Midbrain (tissue), 1 donor: ENCODE measurements around the gene AFAP1L2.

Source experiments
- DNase-seq: peaks from one replicate; lab custom pipeline; 2025; lab: John Stamatoyannopoulos, UW

Gene AFAP1L2

GRCh38 chr10:114412907-114413797, 8.8 kb upstream of the AFAP1L2 start:
- DNase-seq: no peak

- no peak for DNase-seq
Measured at GRCh38 chr10:114408968-114409444, 4.7 kb upstream of the AFAP1L2 start.

- DNase-seq: no peak
Measured at GRCh38 chr10:114408112-114408967, 4.0 kb upstream of the AFAP1L2 start.

- no peak for DNase-seq
Measured at GRCh38 chr10:114406455-114406854, 2.2 kb upstream of the AFAP1L2 start.

GRCh38 chr10:114405011-114405350, 679 bp upstream of the AFAP1L2 start:
- no peak for DNase-seq

GRCh38 chr10:114403541-114404161, 651 bp downstream of the AFAP1L2 start:
- no peak for DNase-seq

GRCh38 chr10:114402871-114403540, 1.3 kb downstream of the AFAP1L2 start:
- DNase-seq: no peak

GRCh38 chr10:114402233-114402632, 2.1 kb downstream of the AFAP1L2 start:
- no peak for DNase-seq

GRCh38 chr10:114401195-114401791, 3.0 kb downstream of the AFAP1L2 start:
- peak; percentile 14 for DNase-seq

GRCh38 chr10:114400091-114400490, 4.2 kb downstream of the AFAP1L2 start:
- DNase-seq: no peak

- DNase-seq: no peak
Measured at GRCh38 chr10:114399576-114399975, 4.7 kb downstream of the AFAP1L2 start.

GRCh38 chr10:114398587-114399331, 5.5 kb downstream of the AFAP1L2 start:
- no peak for DNase-seq

- no peak for DNase-seq
Measured at GRCh38 chr10:114397651-114398145, 6.6 kb downstream of the AFAP1L2 start.

GRCh38 chr10:114396464-114396863, 7.8 kb downstream of the AFAP1L2 start:
- no peak for DNase-seq

GRCh38 chr10:114395366-114396022, 8.8 kb downstream of the AFAP1L2 start:
- DNase-seq: peak; percentile 29

- DNase-seq: no peak
Measured at GRCh38 chr10:114394531-114394930, 9.8 kb downstream of the AFAP1L2 start.

GRCh38 chr10:114393886-114394285, 10.4 kb downstream of the AFAP1L2 start:
- no peak for DNase-seq

- DNase-seq: no peak
Measured at GRCh38 chr10:114393482-114393881, 10.8 kb downstream of the AFAP1L2 start.

GRCh38 chr10:114392112-114392835, 12.0 kb downstream of the AFAP1L2 start:
- no peak for DNase-seq
